ENCODE data around the gene UNC5B. TPM values are rescaled to one million over a fixed set of nuclear protein-coding genes. Genes with fewer than 3 reads are reported as not detected.

Gene UNC5B
- total RNA-seq, 1 donor from 2014 or later: 6.3 TPM

GRCh38 chr10:71285180-71285545 is 72.8 kb downstream of the UNC5B start:
- Histone ChIP-seq H3K36me3 (ENCODE audit: control insufficient read depth in 3 of 3, insufficient read depth in 3 of 3, low read length in 3 of 3) (peaks cover 5 to 11% (median 7%) of the 10 kb centered on the region in 3 donors), H3K4me1 (ENCODE audit: control insufficient read depth in 3 of 3, insufficient read depth in 3 of 3, low read length in 3 of 3) (peaks cover 0 to 1% (median 0%) of the 10 kb centered on the region in 3 donors), H3K9ac (ENCODE audit: low read depth in 1 of 3, low read length in 3 of 3) (no peak overlapping the region), H3K27me3 (ENCODE audit: control insufficient read depth in 3 of 3, insufficient read depth in 3 of 3, low read length in 3 of 3) (no peaks in the 10 kb centered on the region), H3K9me3 (ENCODE audit: control insufficient read depth in 3 of 3, low read length in 3 of 3) (no peaks in the 10 kb centered on the region), H3K4me3 (ENCODE audit: low read length in 3 of 3) (no peak overlapping the region), H3K27ac (ENCODE audit: low read depth, low read length) (no peak overlapping the region)

- H3K9ac ChIP-seq (ENCODE audit: low read depth in 1 of 3, low read length in 3 of 3): no peak overlapping the region
- peaks cover 5 to 11% (median 5%) of the 10 kb centered on the region in 3 donors for H3K36me3 ChIP-seq (ENCODE audit: control insufficient read depth in 3 of 3, insufficient read depth in 3 of 3, low read length in 3 of 3)
- no peak overlapping the region for H3K27ac ChIP-seq (ENCODE audit: low read depth, low read length)
- no peaks in the 10 kb centered on the region for H3K9me3 ChIP-seq (ENCODE audit: control insufficient read depth in 3 of 3, low read length in 3 of 3)
- no peaks in the 10 kb centered on the region for H3K27me3 ChIP-seq (ENCODE audit: control insufficient read depth in 3 of 3, insufficient read depth in 3 of 3, low read length in 3 of 3)
- H3K4me3 ChIP-seq (ENCODE audit: low read length in 3 of 3): no peak overlapping the region
- peaks cover 0 to 7% (median 0%) of the 10 kb centered on the region in 3 donors for H3K4me1 ChIP-seq (ENCODE audit: control insufficient read depth in 3 of 3, insufficient read depth in 3 of 3, low read length in 3 of 3)
These were observed 73.6 kb downstream of the UNC5B start for GRCh38 chr10:71285986-71286385.

- Histone ChIP-seq H3K9me3 (ENCODE audit: control insufficient read depth in 3 of 3, low read length in 3 of 3) (no peaks in the 10 kb centered on the region), H3K36me3 (ENCODE audit: control insufficient read depth in 3 of 3, insufficient read depth in 3 of 3, low read length in 3 of 3) (peaks cover 5 to 11% (median 8%) of the 10 kb centered on the region in 3 donors), H3K9ac (ENCODE audit: low read depth in 1 of 3, low read length in 3 of 3) (no peak overlapping the region), H3K27ac (ENCODE audit: low read depth, low read length) (no peak overlapping the region), H3K27me3 (ENCODE audit: control insufficient read depth in 3 of 3, insufficient read depth in 3 of 3, low read length in 3 of 3) (no peaks in the 10 kb centered on the region), H3K4me3 (ENCODE audit: low read length in 3 of 3) (no peak overlapping the region), H3K4me1 (ENCODE audit: control insufficient read depth in 3 of 3, insufficient read depth in 3 of 3, low read length in 3 of 3) (peaks cover 0 to 7% (median 0%) of the 10 kb centered on the region in 3 donors)
These were observed 74.3 kb downstream of the UNC5B start for GRCh38 chr10:71286521-71287294.

GRCh38 chr10:71287456-71287855 is 75.1 kb downstream of the UNC5B start:
- Histone ChIP-seq H3K9ac (ENCODE audit: low read depth in 1 of 3, low read length in 3 of 3) (no peak overlapping the region), H3K4me1 (ENCODE audit: control insufficient read depth in 3 of 3, insufficient read depth in 3 of 3, low read length in 3 of 3) (peaks cover 0 to 7% (median 0%) of the 10 kb centered on the region in 3 donors), H3K4me3 (ENCODE audit: low read length in 3 of 3) (no peak overlapping the region), H3K27ac (ENCODE audit: low read depth, low read length) (no peak overlapping the region), H3K36me3 (ENCODE audit: control insufficient read depth in 3 of 3, insufficient read depth in 3 of 3, low read length in 3 of 3) (peaks cover 5 to 11% (median 10%) of the 10 kb centered on the region in 3 donors), H3K9me3 (ENCODE audit: control insufficient read depth in 3 of 3, low read length in 3 of 3) (no peaks in the 10 kb centered on the region), H3K27me3 (ENCODE audit: control insufficient read depth in 3 of 3, insufficient read depth in 3 of 3, low read length in 3 of 3) (no peaks in the 10 kb centered on the region)

- Histone ChIP-seq H3K27me3 (ENCODE audit: control insufficient read depth in 3 of 3, insufficient read depth in 3 of 3, low read length in 3 of 3) (no peaks in the 10 kb centered on the region), H3K36me3 (ENCODE audit: control insufficient read depth in 3 of 3, insufficient read depth in 3 of 3, low read length in 3 of 3) (peaks cover 5 to 11% (median 9%) of the 10 kb centered on the region in 3 donors), H3K4me3 (ENCODE audit: low read length in 3 of 3) (no peak overlapping the region), H3K4me1 (ENCODE audit: control insufficient read depth in 3 of 3, insufficient read depth in 3 of 3, low read length in 3 of 3) (peaks cover 0 to 7% (median 0%) of the 10 kb centered on the region in 3 donors), H3K27ac (ENCODE audit: low read depth, low read length) (no peak overlapping the region), H3K9ac (ENCODE audit: low read depth in 1 of 3, low read length in 3 of 3) (no peak overlapping the region), H3K9me3 (ENCODE audit: control insufficient read depth in 3 of 3, low read length in 3 of 3) (no peaks in the 10 kb centered on the region)
These were observed 76.1 kb downstream of the UNC5B start for GRCh38 chr10:71288461-71288860.

- Histone ChIP-seq H3K27ac (ENCODE audit: low read depth, low read length) (no peak overlapping the region), H3K27me3 (ENCODE audit: control insufficient read depth in 3 of 3, insufficient read depth in 3 of 3, low read length in 3 of 3) (no peaks in the 10 kb centered on the region), H3K4me3 (ENCODE audit: low read length in 3 of 3) (no peak overlapping the region), H3K9me3 (ENCODE audit: control insufficient read depth in 3 of 3, low read length in 3 of 3) (no peaks in the 10 kb centered on the region), H3K36me3 (ENCODE audit: control insufficient read depth in 3 of 3, insufficient read depth in 3 of 3, low read length in 3 of 3) (peaks cover 5 to 11% (median 11%) of the 10 kb centered on the region in 3 donors), H3K4me1 (ENCODE audit: control insufficient read depth in 3 of 3, insufficient read depth in 3 of 3, low read length in 3 of 3) (peaks cover 0 to 7% (median 0%) of the 10 kb centered on the region in 3 donors), H3K9ac (ENCODE audit: low read depth in 1 of 3, low read length in 3 of 3) (no peak overlapping the region)
These were observed 77.2 kb downstream of the UNC5B start for GRCh38 chr10:71289421-71290130.

GRCh38 chr10:71290331-71290730 is 78.0 kb downstream of the UNC5B start:
- Histone ChIP-seq H3K9me3 (ENCODE audit: control insufficient read depth in 3 of 3, low read length in 3 of 3) (no peaks in the 10 kb centered on the region), H3K4me3 (ENCODE audit: low read length in 3 of 3) (no peak overlapping the region), H3K27me3 (ENCODE audit: control insufficient read depth in 3 of 3, insufficient read depth in 3 of 3, low read length in 3 of 3) (no peaks in the 10 kb centered on the region), H3K9ac (ENCODE audit: low read depth in 1 of 3, low read length in 3 of 3) (no peak overlapping the region), H3K27ac (ENCODE audit: low read depth, low read length) (no peak overlapping the region), H3K36me3 (ENCODE audit: control insufficient read depth in 3 of 3, insufficient read depth in 3 of 3, low read length in 3 of 3) (peaks cover 5 to 15% (median 12%) of the 10 kb centered on the region in 3 donors), H3K4me1 (ENCODE audit: control insufficient read depth in 3 of 3, insufficient read depth in 3 of 3, low read length in 3 of 3) (peaks cover 0 to 7% (median 0%) of the 10 kb centered on the region in 3 donors)

- no peak overlapping the region for H3K9ac ChIP-seq (ENCODE audit: low read depth in 1 of 3, low read length in 3 of 3)
- peaks cover under 1 to 18% (median 13%) of the 10 kb centered on the region in 3 donors for H3K36me3 ChIP-seq (ENCODE audit: control insufficient read depth in 3 of 3, insufficient read depth in 3 of 3, low read length in 3 of 3)
- no peaks in the 10 kb centered on the region for H3K27me3 ChIP-seq (ENCODE audit: control insufficient read depth in 3 of 3, insufficient read depth in 3 of 3, low read length in 3 of 3)
- no peaks in the 10 kb centered on the region for H3K9me3 ChIP-seq (ENCODE audit: control insufficient read depth in 3 of 3, low read length in 3 of 3)
- H3K4me3 ChIP-seq (ENCODE audit: low read length in 3 of 3): no peak overlapping the region
- H3K27ac ChIP-seq (ENCODE audit: low read depth, low read length): no peak overlapping the region
- peaks cover 0 to 7% (median 0%) of the 10 kb centered on the region in 3 donors for H3K4me1 ChIP-seq (ENCODE audit: control insufficient read depth in 3 of 3, insufficient read depth in 3 of 3, low read length in 3 of 3)
These were observed 78.6 kb downstream of the UNC5B start for GRCh38 chr10:71290806-71291527.

- Histone ChIP-seq H3K4me1 (ENCODE audit: control insufficient read depth in 3 of 3, insufficient read depth in 3 of 3, low read length in 3 of 3) (peaks cover 0 to 7% (median 0%) of the 10 kb centered on the region in 3 donors), H3K9ac (ENCODE audit: low read depth in 1 of 3, low read length in 3 of 3) (no peak overlapping the region), H3K4me3 (ENCODE audit: low read length in 3 of 3) (no peak overlapping the region), H3K27ac (ENCODE audit: low read depth, low read length) (no peak overlapping the region), H3K9me3 (ENCODE audit: control insufficient read depth in 3 of 3, low read length in 3 of 3) (no peaks in the 10 kb centered on the region), H3K27me3 (ENCODE audit: control insufficient read depth in 3 of 3, insufficient read depth in 3 of 3, low read length in 3 of 3) (no peaks in the 10 kb centered on the region), H3K36me3 (ENCODE audit: control insufficient read depth in 3 of 3, insufficient read depth in 3 of 3, low read length in 3 of 3) (peaks cover 0 to 19% (median 13%) of the 10 kb centered on the region in 3 donors)
These were observed 79.1 kb downstream of the UNC5B start for GRCh38 chr10:71291528-71291900.

Measured in skeletal muscle tissue (tissue), 4 donors.